HG03135 (cell line): ENCODE data around the gene CBARP.
"Not testable (repeated sequence)": the region's sequence is repeated elsewhere in the genome, so short reads cannot be mapped to it uniquely, and the experiment has no call there.

Experiments
- ATAC-seq: cut with Tn5 transposase; IDR thresholded peaks from one replicate; pipeline ENCODE4 v1.9.1; 2021; ENCODE audit warnings: mild to moderate bottlenecking, moderate library complexity; ENCODE audit not compliant: unreplicated experiment

CBARP gene

DNA sequence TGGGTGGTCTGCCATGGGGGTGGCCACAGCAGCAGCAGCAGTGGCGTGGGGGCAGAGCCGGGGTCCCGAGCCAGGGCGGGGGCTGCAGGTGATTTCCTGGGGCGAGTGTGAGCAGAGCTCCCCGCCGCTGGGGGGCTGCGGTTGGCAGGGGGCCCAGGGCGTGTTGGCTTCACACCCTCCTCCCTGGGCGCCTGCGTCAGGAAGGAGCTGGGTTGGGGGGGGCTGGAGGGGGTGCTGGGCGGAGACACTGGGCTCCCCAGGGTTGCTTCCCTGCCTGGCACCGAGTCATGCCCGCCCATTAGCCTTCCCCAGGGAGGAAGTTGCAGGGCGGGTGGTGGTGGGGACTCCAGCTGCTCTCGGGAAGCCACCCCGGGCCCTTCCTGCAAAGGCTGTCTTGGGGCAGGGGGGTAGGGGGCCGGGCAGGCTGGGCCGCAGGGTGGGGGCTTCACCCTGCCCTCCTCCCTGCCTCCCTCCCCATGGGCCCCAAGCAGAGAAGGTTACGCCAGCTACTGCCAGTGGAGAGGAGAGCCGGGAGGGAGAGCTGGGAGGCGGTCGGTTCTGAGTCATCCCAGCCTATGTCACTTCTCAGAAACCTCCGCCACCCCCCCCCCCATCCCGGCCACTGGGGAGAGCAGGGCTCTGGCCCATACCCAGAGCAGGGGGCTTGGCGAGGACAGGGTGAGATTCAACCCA lies 15.2 kb upstream of the CBARP start:
- no peak for ATAC-seq

DNA sequence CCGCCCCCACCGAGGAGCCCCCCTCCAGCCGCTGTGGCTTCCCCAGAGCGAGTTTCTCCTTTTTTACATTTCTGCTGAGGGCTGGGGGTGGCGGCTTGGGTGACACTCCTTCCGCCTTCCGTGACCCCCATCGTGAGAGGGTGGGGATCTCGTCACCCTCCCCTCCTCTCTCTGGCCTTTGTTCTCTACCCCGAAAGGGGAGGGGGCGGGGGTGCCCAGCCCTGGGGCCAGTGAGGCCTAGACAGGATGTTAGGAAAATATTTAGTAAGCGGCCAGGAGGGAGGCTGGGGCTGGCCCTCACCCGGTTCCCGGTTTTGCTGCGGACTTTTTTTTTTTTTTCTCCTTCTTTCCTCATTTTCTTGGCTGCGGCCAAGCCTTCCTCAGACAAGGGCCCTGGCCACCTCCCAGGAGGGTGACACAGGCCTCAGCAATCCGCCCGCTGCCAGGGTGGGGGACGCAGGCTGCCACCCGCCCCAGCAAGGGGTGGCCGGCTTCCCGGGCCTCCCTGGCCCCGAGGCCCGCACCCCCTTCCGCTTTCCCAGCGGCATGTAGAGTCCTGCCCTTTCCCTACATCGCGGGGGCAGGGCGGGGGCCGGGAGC lies 14.5 kb upstream of the CBARP start:
- ATAC-seq, result no peak

DNA sequence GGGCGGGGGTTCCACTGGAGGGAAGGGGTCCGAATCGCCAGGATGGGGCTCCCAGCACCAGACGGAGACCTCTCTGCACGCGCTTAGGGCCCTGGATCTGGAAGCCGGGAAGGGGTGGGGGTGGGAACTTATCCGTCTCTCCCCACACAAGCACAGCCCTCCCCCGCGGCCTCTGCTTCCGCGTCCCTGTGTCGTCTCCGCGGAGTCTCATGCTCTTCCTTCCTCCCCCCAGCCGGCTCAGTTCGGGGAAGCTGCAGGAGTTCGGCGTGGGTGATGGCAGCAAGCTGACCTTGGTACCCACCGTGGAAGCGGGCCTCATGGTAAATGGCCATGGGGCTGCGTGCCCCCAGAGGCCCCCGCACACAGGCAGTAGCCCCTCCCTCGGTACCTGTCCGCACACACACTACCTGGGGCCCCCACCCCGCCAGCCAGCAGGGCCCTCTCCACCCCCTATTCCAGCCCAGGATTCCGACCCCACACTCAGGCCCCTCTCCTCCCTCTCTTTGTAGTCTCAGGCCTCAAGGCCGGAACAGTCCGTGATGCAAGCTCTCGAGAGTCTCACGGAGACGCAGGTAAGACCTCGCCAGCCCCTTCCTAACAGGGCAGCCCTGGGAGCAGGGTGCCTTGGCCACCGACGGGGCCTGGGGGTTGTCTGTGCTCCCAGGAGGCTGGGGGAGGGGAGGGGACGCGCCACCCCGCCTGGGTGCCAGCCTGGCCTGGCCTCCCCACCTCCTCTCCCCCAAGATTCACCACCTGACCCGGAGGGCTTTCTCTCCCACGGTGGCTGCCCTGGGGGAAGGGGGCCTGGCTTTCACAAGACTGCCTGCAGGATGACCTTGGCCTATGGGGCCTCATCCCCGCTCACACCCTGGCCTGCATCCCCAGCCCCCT lies 13.8 kb upstream of the CBARP start:
- no peak for ATAC-seq

DNA sequence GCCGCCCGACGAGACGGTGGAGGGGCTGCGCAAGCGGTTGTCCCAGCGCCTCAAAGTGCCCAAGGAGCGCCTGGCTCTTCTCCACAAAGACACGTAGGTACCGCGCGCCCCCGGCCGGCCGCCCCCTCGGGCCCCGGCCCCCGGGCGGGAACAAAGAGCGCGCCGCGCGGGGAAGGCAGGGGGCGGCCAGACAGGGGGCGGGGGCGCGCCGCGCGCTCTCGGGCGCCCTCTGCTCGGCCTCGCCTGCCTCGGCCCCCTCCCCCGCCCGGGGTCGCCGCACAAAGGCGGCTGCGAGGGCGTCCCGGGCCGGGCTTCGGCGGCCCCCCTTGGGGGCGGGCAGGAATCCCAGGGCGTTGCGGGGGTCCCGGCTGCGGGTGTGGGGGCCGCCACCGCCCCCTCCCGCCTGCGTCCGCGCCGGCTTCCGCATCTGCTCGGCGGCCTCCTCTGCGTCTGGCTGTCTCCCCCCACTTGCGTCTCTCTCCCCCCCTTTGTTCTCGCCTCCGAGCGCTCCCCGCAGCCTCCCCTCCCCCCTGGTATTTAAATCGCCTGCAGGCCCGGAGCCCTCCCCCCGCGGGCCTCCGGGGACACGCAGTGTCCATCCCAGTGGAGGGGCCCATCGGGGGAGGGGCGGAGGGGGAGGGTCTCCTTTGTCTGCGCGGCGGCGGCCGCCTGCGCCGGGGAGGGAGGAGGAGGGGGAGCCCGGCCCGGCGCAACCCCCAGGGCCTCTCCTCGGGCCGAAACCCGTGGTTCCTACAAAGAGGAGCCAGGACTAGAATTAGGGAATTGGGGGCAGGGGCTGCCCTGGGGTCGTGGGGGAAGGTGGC lies 12.8 kb upstream of the CBARP start:
- ATAC-seq, result no peak

DNA sequence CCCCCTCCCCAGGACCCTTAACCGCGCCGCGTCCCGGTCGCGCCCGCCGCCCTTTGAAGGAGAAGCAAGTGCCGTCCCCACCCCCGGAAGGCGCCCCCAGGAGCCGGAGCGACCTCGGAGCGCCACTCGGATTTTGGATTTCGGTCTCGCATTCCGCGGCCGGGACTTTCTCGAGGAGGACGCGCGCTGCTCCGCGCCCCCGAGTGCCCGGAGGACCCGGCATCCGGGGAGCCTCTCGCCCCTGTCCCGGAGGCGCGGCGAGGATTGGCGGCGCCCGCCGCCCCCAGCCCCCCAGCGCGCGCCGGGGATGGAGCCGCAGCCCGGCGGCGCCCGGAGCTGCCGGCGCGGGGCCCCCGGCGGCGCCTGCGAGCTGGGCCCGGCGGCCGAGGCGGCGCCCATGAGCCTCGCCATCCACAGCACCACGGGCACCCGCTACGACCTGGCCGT lies 12.2 kb upstream of the CBARP start:
- peak; percentile 0 for ATAC-seq

DNA sequence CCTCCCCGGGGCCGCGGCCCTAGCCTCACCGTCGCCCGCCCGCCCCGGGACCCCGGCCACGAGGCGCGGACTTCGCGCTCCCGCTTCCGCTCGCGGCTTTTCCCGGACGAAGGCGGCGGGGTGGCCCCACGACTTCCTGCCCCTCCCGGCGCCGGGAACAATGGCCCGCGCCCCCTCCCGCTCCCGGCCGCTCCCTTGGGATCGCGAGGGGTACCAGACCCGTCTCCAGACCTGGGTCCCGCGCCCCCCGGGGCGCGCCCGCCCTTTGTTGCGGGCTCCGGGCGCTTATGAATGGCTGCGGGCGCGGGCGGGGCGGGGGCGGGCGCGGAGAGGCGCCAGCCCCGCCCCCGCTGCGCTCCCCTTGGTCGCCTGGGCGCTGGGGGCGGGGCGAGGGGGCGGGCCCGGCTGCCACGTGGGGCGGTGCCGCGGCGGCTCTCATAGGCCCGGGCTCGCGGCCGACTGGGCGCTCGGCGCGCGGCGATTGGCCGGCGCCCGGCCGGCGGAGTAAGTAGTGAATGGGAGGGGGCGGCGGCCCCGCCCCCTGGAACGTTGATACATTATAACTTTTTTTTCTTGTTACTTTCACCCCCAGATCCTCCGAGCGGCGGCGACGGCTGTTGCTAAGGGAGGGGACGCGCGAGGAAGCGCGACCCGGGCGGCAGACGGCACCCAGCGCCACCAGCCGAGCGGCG lies 11.6 kb upstream of the CBARP start:
- ATAC-seq, result peak; percentile 36

DNA sequence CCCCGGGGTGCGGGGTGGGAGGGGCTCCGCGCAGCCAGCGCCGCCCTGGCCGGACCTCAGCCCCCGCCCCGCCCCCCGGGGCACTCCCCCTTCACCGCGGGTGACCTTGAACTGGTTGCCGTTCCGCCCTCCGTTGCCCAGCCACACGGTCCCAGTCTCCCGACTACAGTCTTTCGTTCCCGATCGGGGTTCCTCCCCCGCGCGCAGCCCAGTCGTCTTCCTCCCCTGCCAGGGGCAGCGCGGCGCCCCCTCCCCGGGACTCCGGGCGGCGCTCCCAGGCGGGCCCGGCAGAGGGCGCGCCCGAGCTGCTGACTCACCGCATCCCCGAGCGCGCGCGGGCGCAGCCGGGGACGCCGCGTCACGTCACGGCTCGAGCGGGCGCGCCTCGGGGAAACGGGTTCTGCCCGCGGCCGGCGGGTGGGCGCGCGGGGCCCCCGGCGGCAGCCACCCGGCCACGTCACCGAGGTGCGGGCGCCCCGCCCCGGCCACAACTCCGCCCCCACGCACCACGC lies 11.0 kb upstream of the CBARP start:
- ATAC-seq, result peak; percentile 28

DNA sequence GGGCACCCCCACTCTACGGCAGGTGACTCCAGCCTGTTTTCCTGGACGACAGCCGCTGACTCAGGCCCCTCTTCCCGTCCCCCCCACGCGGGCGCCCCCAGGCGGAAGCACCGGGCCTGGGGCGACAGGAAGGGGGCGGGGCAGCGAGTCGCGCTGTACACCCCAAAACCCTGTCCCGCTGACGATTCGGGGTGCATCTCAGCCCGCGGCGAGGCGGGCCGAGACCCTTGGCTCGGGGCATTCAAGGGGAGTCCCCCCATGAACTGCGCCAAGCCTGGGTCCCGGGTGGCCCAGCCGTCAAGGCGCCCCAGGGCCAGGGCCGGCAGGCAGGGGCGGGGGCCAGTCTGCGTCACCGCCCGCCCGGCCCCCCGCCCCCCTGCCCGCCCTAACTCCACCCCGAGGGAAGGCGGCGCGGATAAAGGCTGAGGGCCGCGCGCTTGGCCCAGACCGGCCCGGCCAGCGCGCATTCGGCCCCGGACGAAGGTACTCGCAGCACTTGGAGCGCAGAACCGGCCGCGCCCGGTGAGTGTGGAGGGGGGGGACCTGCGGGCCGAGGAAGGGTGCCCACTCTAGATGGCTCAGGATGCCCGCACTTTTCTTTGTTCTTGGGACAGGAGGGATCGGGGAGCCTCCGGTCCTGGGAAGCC lies 10.5 kb upstream of the CBARP start, which contains the start of gene MIDN:
TSS of gene MIDN (plus strand) at position 445 of the 647 bp plus-strand sequence. CDS start 1,714 bp downstream, outside the sequence.
- peak; percentile 10 for ATAC-seq

DNA sequence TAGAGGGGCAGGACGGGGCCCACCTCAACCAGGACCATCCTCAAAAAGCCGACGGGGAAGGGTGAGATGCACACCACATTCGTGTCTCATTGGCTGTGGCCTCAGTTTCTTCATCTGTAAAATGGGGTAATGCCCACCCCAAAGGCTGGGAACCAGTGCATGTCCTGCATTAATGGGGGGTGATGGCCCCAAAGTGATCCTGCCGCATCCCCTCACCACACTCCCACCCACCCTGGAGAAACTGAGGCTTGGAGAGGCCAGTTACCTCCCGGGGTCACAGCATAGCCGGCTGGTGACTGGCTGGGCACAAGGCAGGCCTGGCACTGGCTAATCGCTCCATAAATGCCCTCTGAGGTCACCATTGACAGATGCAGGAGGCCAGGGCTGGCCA lies 9.9 kb upstream of the CBARP start:
- ATAC-seq, result no peak

DNA sequence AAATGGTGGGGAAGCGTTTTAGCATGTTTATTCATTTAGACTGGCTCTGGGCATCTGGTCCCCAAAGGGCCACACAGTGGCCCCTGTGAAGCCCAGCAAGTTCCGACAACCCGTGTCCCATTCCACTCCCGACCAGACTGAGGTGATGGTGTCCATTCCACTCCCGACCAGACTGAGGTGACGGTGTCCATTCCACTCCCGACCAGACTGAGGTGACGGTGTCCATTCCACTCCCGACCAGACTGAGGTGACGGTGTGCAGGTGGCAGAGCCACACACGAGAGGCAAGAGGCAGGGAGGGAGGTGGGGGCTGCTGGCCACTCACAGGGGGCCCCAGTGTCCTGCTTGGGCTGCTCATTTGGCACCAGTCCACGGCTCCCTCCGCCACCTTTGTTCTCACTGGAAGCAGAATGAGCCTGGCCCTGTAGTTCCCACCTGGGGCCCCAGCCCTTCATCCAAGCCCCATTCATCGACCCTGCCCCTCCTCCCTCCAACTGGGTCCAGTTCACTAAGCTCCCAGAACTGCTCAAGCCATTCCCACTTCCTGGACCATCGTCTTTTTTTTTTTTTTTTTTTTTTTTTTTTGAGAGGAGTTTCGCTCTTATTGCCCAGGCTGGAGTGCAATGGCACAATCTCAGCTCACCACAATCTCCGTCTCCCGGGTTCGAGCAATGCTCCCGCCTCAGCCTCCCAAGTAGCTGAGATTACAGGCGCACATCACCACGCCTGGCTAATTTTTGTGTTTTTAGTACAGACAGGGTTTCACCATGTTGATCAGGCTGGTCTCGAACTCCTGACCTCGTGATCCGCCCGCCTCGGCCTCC lies 8.7 kb upstream of the CBARP start:
- not testable (repeated sequence) for ATAC-seq

DNA sequence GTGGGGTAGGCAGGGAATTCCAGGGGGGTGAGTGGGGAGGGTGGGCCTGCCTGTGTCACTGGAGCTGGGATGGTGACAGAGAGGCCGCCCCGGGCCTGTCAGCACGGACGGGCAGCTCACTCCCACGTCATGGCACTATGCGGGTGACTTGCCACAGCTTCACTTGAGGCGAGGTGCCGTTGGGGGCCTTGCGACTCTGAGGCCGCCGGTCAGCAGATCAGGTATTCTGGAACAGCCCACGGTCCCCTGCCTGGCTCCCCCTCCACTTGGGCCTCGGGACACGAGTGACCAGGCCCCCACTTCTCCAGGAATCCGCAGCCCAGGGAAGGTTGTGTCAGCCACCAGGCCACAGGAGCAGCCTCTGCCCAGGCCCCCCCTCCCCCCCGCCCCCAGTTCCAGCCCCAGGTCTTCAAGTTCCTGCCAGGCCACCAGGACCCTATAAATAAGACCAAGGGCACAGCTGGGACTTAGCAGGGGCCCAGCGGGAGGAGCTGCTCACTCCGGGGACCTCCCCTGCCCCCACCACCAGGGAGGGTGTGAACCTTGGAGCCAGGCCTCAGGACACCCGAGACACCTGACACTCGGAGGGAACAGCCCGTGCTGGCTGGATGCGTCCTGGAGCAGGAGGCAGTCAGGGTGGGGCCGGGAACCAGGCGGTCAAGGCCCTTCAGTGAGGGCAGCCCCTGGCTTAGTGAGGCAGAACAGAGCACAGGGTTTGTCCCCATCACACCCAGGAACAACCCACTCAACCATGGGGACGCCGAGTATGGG lies 7.9 kb upstream of the CBARP start:
- ATAC-seq, result no peak

DNA sequence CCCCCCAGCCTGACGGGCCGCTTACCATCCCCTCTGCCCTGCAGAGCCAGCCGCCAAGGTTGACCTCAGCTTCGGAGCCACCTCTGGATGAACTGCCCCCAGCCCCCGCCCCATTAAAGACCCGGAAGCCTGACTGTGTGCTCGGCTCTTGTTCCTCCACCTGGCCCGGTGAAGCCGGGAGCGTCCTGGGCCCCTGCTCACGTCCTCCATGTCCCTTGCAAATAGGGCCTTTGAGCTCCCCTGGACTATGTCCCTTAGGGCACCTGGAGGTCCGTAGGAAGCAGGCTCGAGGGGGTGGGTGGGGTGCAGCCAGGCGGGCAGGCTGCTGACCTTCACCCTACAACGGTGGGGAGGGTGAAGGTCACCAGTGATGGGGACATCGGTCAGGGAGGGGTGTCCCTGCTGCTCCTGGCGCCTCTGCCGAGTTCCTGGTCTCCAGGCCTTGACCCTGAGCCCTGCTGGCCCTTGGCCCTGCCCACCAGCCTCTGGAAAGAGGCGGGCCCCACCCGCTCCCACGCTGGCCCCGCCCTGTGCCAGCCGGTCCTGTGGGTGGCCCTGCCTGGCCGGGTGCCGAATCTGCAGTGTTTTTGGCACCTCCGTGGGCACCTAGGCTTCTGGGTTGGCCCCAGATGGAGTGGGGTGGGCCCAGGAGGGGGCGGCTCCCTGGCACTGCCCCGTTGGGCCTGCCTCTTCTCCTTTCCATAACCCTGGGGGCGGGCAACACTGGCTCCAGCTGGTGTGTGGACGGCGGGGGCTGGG lies 7.1 kb upstream of the CBARP start:
- no peak for ATAC-seq

DNA sequence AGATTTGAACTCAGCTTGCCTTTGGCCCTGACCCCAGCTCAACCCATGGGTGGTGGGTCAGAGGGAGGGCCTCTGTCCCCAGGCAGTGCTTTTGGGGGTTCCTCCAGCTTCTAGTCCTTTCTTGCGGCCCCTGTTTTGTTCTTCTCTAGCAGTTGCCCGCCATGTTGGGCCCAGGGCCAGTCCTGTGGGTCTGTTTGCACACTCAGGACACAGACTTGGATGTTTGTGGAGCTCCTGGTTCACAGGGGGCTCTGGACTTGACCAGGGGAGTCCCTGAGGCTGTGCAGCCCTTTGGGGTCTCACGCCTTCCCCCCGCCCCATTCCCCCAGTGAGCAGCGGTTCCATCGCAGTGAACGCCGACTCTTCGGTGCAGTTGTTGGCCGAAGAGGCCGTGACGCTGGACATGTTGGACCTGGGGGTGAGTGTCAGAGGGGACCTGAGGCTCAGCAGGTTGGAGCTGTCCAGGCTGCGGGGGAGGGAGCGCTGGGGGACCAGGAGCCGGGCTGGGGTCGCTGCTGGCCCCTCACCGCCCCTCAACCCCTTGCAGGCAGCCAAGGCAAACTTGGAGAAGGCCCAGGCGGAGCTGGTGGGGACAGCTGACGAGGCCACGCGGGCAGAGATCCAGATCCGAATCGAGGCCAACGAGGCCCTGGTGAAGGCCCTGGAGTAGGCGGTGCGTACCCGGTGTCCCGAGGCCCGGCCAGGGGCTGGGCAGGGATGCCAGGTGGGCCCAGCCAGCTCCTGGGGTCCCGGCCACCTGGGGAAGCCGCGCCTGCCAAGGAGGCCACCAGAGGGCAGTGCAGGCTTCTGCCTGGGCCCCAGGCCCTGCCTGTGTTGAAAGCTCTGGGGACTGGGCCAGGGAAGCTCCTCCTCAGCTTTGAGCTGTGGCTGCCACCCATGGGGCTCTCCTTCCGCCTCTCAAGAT lies 6.2 kb upstream of the CBARP start:
- ATAC-seq, result no peak

DNA sequence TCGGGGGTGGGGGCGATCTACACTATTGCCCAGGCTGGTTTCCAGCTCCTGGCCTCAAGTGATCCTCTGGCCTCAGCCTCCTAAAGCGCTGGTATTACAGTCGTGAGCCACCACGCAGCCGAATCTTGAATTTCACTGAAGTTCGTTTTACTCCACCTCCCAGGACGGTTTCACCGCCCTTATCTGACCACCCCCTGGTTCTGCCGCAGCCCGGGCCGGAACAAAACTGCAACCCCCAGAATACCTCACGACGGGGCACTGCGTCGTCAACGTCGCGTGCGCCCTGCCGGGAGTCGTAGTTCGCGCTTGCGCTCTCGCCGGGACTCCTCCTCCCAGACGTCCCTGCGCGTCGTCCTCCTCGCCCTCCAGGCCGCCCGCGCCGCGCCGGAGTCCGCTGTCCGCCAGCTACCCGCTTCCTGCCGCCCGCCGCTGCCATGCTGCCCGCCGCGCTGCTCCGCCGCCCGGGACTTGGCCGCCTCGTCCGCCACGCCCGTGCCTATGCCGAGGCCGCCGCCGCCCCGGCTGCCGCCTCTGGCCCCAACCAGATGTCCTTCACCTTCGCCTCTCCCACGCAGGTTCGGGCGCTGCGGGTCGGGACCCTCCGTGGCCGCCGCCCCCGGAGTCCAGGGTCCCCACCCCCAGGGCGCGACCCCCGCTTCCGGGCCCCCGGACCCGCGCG lies 3.8 kb upstream of the CBARP start, which contains the start of gene ATP5F1D:
TSS of gene ATP5F1D (plus strand) at position 335 of the 679 bp plus-strand sequence. CDS start at position 435, 100 bp downstream.
- peak; percentile 49 for ATAC-seq

DNA sequence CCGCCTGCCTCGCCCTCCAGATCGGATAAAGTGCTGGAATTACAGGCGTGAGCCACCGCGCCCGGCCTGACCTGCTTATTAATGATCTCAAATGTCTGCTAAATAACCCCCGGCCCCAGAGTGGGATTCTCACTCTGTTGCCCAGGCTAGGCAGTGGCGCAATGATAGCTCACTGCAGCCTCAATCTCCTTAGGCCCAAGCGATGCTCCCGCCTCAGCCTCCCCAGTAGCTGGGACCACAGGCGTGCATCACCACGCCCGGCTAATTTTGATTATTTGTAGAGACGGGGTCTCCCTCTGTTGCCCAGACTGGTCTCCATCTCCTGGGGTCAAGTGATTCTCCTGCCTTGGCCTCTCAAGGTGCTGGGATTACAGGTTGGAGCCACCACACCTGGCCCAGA lies 3.1 kb upstream of the CBARP start:
- ATAC-seq, result no peak
